Fibroblast of villous mesenchyme (primary cell): ENCODE measurements around the gene ANTKMT. TPM values are rescaled to one million over a fixed set of nuclear protein-coding genes. Genes with fewer than 3 reads are reported as not detected.
A peak's percentile ranks its signal among the peaks of the same experiment; 100 is the strongest.

Experiments
- DNase-seq: peaks from one replicate; pipeline ENCODE4 v3.0.0-alpha.2; 2010; ENCODE audit warnings: low read depth
- H3K4me3 ChIP-seq: 2 replicates; pipeline ENCODE4 v1.5.1; 2011; ENCODE audit warnings: low read depth, mild to moderate bottlenecking, low read length
- CTCF ChIP-seq: IDR thresholded peaks from 2 replicates; pipeline ENCODE4 v1.5.1; 2012; ENCODE audit warnings: low read depth, mild to moderate bottlenecking, low read length; ENCODE audit not compliant: insufficient read depth
- total RNA-seq: library from RNA; depleted of rRNA; stranded (reverse); fragments of >200 nt; gene quantifications from 2 replicates; pipeline ENCODE4 v1.2.3, GENCODE V29; 2012

The ANTKMT gene
- total RNA-seq, 1 donor: 19.4 TPM

- no peak for DNase-seq
- no peak for TF ChIP-seq CTCF
- H3K4me3 ChIP-seq: peak overlapping the region; percentile 76
Observed at GRCh38 chr16:727291-727977, 6.5 kb downstream of the ANTKMT start.

- no peak for TF ChIP-seq CTCF
- peak; percentile 79 for DNase-seq
Observed at GRCh38 chr16:728131-728889, 7.4 kb downstream of the ANTKMT start.

GRCh38 chr16:728890-729744 is 8.2 kb downstream of the ANTKMT start:
- no peak for DNase-seq
- no peak for TF ChIP-seq CTCF
- H3K4me3 ChIP-seq: no peak overlapping the region

More at GRCh38 chr16:728131-728889, 7.4 kb downstream of the ANTKMT start:
- H3K4me3 ChIP-seq: peak overlapping the region; percentile 76

GRCh38 chr16:729768-730665 is 9.1 kb downstream of the ANTKMT start:
- H3K4me3 ChIP-seq: no peak overlapping the region
- no peak for DNase-seq
- TF ChIP-seq CTCF: no peak

- no peak for TF ChIP-seq CTCF
- DNase-seq: no peak
Observed at GRCh38 chr16:730666-731509, 9.9 kb downstream of the ANTKMT start.

More at GRCh38 chr16:730666-731509, 9.9 kb downstream of the ANTKMT start:
- no peak overlapping the region for H3K4me3 ChIP-seq
